ENCODE measurements around the gene GLIS2. TPM values are rescaled to one million over a fixed set of nuclear protein-coding genes. Genes with fewer than 3 reads are reported as not detected.

Gene GLIS2
- total RNA-seq (10 to 100 TPM; 37.3 to 72.6 TPM), polyA plus RNA-seq (10 to 100 TPM; 12.3 to 21.3 TPM)
- long read RNA-seq, donor 1, partial matches to known transcripts = 59 of 64 reads
- long read RNA-seq, donor 1, other reads (novel, unspliced or antisense) = 5 of 64 reads
- long read RNA-seq, donor 2, partial matches to known transcripts = 3 of 58 reads
- long read RNA-seq, donor 2, other reads (novel, unspliced or antisense) = 55 of 58 reads

GRCh38 chr16:4315186-4316107 is at the start of gene GLIS2:
GLIS2 (plus strand) TSS chr16:4316067; CDS start chr16:4332281, 16,214 bp downstream.
- H3K27me3 ChIP-seq (ENCODE audit: control insufficient read depth in 1 of 2, insufficient read depth in 2 of 2, low read length in 1 of 2) = no peaks in the 10 kb centered on the region
- H3K36me3 ChIP-seq (ENCODE audit: control insufficient read depth in 1 of 2, insufficient read depth in 2 of 2, low read length in 1 of 2) = no peaks in the 10 kb centered on the region
- H3K4me3 ChIP-seq (ENCODE audit: low read length in 2 of 2) = peak within 1 kb of the TSS; percentile 52 to 92
- H3K27ac ChIP-seq (ENCODE audit: low read depth in 1 of 2, low read length in 2 of 2) = peak within 1 kb of the TSS; percentile 44 to 83
- no peaks in the 10 kb centered on the region for H3K9me3 ChIP-seq (ENCODE audit: control insufficient read depth, low read length)
- intact Hi-C loops (cut with DNase I) = loop anchor here in 1 of 2 donors (5.0 to 10.0 kb wide), 2 partner anchors 57 to 361 kb away; partner anchors contain the start of gene VASN
- DNase-seq (peak; percentile 79 to 91), ATAC-seq (ENCODE audit: low FRiP score) (peak; percentile 79)
- H3K4me1 ChIP-seq (ENCODE audit: control insufficient read depth in 1 of 2, insufficient read depth in 2 of 2, low read length in 2 of 2) = no peaks in the 10 kb centered on the region
- 1% methylated on average over 40 to 105 of the region's 115 CpGs for WGBS, 2 donors

- ATAC-seq (ENCODE audit: low FRiP score) (no peak), DNase-seq (no peak)
- Histone ChIP-seq H3K27ac (ENCODE audit: low read depth in 1 of 2, low read length in 2 of 2) (no peak overlapping the region), H3K9me3 (ENCODE audit: control insufficient read depth, low read length) (no peaks in the 10 kb centered on the region), H3K36me3 (ENCODE audit: control insufficient read depth in 1 of 2, insufficient read depth in 2 of 2, low read length in 1 of 2) (no peaks in the 10 kb centered on the region), H3K27me3 (ENCODE audit: control insufficient read depth in 1 of 2, insufficient read depth in 2 of 2, low read length in 1 of 2) (no peaks in the 10 kb centered on the region), H3K4me3 (ENCODE audit: low read length in 2 of 2) (no peak overlapping the region), H3K4me1 (ENCODE audit: control insufficient read depth in 1 of 2, insufficient read depth in 2 of 2, low read length in 2 of 2) (no peaks in the 10 kb centered on the region)
- 89 to 92% methylated on average over 6 of the region's 6 CpGs for WGBS, 2 donors
- intact Hi-C loops (cut with DNase I) = no loop called here
Observed at GRCh38 chr16:4266372-4266771, 49.5 kb upstream of the GLIS2 start.

- ATAC-seq (ENCODE audit: low FRiP score) = no peak
- Histone ChIP-seq H3K27ac (ENCODE audit: low read depth in 1 of 2, low read length in 2 of 2) (no peak overlapping the region), H3K9me3 (ENCODE audit: control insufficient read depth, low read length) (no peaks in the 10 kb centered on the region), H3K36me3 (ENCODE audit: control insufficient read depth in 1 of 2, insufficient read depth in 2 of 2, low read length in 1 of 2) (no peaks in the 10 kb centered on the region), H3K4me1 (ENCODE audit: control insufficient read depth in 1 of 2, insufficient read depth in 2 of 2, low read length in 2 of 2) (no peaks in the 10 kb centered on the region), H3K4me3 (ENCODE audit: low read length in 2 of 2) (no peak overlapping the region), H3K27me3 (ENCODE audit: control insufficient read depth in 1 of 2, insufficient read depth in 2 of 2, low read length in 1 of 2) (no peaks in the 10 kb centered on the region)
- intact Hi-C loops (cut with DNase I) = loop anchor here (5.0 kb wide), 3 partner anchors 52 to 132 kb away; no protein-coding TSS in a partner anchor
- DNase-seq = no peak
- 86 to 92% methylated on average over 5 of the region's 5 CpGs for WGBS, 2 donors
Observed at GRCh38 chr16:4270091-4270490, 45.8 kb upstream of the GLIS2 start.

GRCh38 chr16:4270595-4270994 is 45.3 kb upstream of the GLIS2 start:
- ATAC-seq (ENCODE audit: low FRiP score) (no peak), DNase-seq (no peak)
- Histone ChIP-seq H3K9me3 (ENCODE audit: control insufficient read depth, low read length) (no peaks in the 10 kb centered on the region), H3K27ac (ENCODE audit: low read depth in 1 of 2, low read length in 2 of 2) (no peak overlapping the region), H3K36me3 (ENCODE audit: control insufficient read depth in 1 of 2, insufficient read depth in 2 of 2, low read length in 1 of 2) (no peaks in the 10 kb centered on the region), H3K27me3 (ENCODE audit: control insufficient read depth in 1 of 2, insufficient read depth in 2 of 2, low read length in 1 of 2) (no peaks in the 10 kb centered on the region), H3K4me3 (ENCODE audit: low read length in 2 of 2) (no peak overlapping the region), H3K4me1 (ENCODE audit: control insufficient read depth in 1 of 2, insufficient read depth in 2 of 2, low read length in 2 of 2) (no peaks in the 10 kb centered on the region)
- 93% methylated on average over 7 of the region's 7 CpGs for WGBS, 2 donors
- intact Hi-C loops (cut with DNase I) = loop anchor here (5.0 kb wide), 3 partner anchors 52 to 132 kb away; no protein-coding TSS in a partner anchor

GRCh38 chr16:4271176-4272113 is 44.4 kb upstream of the GLIS2 start:
- peak overlapping the region in 1 of 2 donors; percentile 4 for H3K27ac ChIP-seq (ENCODE audit: low read depth in 1 of 2, low read length in 2 of 2)
- peak overlapping the region; percentile 66 to 79 for H3K4me3 ChIP-seq (ENCODE audit: low read length in 2 of 2)
- 0 to 1% methylated on average over 46 to 72 of the region's 72 CpGs for WGBS, 2 donors
- intact Hi-C loops (cut with DNase I) = loop anchor here (5.0 kb wide), 3 partner anchors 51 to 131 kb away; no protein-coding TSS in a partner anchor
- H3K27me3 ChIP-seq (ENCODE audit: control insufficient read depth in 1 of 2, insufficient read depth in 2 of 2, low read length in 1 of 2) = no peaks in the 10 kb centered on the region
- no peaks in the 10 kb centered on the region for H3K4me1 ChIP-seq (ENCODE audit: control insufficient read depth in 1 of 2, insufficient read depth in 2 of 2, low read length in 2 of 2)
- peak; percentile 91 for ATAC-seq (ENCODE audit: low FRiP score)
- no peaks in the 10 kb centered on the region for H3K36me3 ChIP-seq (ENCODE audit: control insufficient read depth in 1 of 2, insufficient read depth in 2 of 2, low read length in 1 of 2)
- no peaks in the 10 kb centered on the region for H3K9me3 ChIP-seq (ENCODE audit: control insufficient read depth, low read length)
- DNase-seq = peak; percentile 96 to 98

GRCh38 chr16:4272114-4272956 is 43.5 kb upstream of the GLIS2 start:
- ATAC-seq (ENCODE audit: low FRiP score) (peak; percentile 3), DNase-seq (peak in 1 of 2 donors; percentile 79)
- 0% methylated on average over 54 to 79 of the region's 79 CpGs for WGBS, 2 donors
- Histone ChIP-seq H3K4me3 (ENCODE audit: low read length in 2 of 2) (peak overlapping the region; percentile 66 to 79), H3K27ac (ENCODE audit: low read depth in 1 of 2, low read length in 2 of 2) (no peak overlapping the region), H3K9me3 (ENCODE audit: control insufficient read depth, low read length) (no peaks in the 10 kb centered on the region), H3K27me3 (ENCODE audit: control insufficient read depth in 1 of 2, insufficient read depth in 2 of 2, low read length in 1 of 2) (no peaks in the 10 kb centered on the region), H3K4me1 (ENCODE audit: control insufficient read depth in 1 of 2, insufficient read depth in 2 of 2, low read length in 2 of 2) (no peaks in the 10 kb centered on the region), H3K36me3 (ENCODE audit: control insufficient read depth in 1 of 2, insufficient read depth in 2 of 2, low read length in 1 of 2) (no peaks in the 10 kb centered on the region)
- intact Hi-C loops (cut with DNase I) = loop anchor here (5.0 kb wide), 3 partner anchors 50 to 130 kb away; no protein-coding TSS in a partner anchor

GRCh38 chr16:4273858-4274311 is 42.0 kb upstream of the GLIS2 start:
- H3K9me3 ChIP-seq (ENCODE audit: control insufficient read depth, low read length) = no peaks in the 10 kb centered on the region
- DNase-seq = peak; percentile 80 to 86
- intact Hi-C loops (cut with DNase I) = loop anchor here (5.0 kb wide), 3 partner anchors 48 to 128 kb away; no protein-coding TSS in a partner anchor
- WGBS, 2 donors = 0 to 1% methylated on average over 25 of the region's 25 CpGs
- H3K27ac ChIP-seq (ENCODE audit: low read depth in 1 of 2, low read length in 2 of 2) = peak overlapping the region in 1 of 2 donors; percentile 60
- H3K27me3 ChIP-seq (ENCODE audit: control insufficient read depth in 1 of 2, insufficient read depth in 2 of 2, low read length in 1 of 2) = no peaks in the 10 kb centered on the region
- H3K4me3 ChIP-seq (ENCODE audit: low read length in 2 of 2) = peak overlapping the region; percentile 52 to 66
- no peaks in the 10 kb centered on the region for H3K4me1 ChIP-seq (ENCODE audit: control insufficient read depth in 1 of 2, insufficient read depth in 2 of 2, low read length in 2 of 2)
- ATAC-seq (ENCODE audit: low FRiP score) = peak; percentile 55
- no peaks in the 10 kb centered on the region for H3K36me3 ChIP-seq (ENCODE audit: control insufficient read depth in 1 of 2, insufficient read depth in 2 of 2, low read length in 1 of 2)

All from aorta (tissue), 5 donors.